Embryonic facial prominence (tissue), 1 donor: ENCODE results near the gene GAS5.
"Not testable (repeated sequence)": the region's sequence is repeated elsewhere in the genome, so short reads cannot be mapped to it uniquely, and the experiment has no call there.

Experiments used
- DNase-seq: peaks from one replicate; pipeline ENCODE4 v3.0.0-alpha.2; 2016; ENCODE audit errors: extremely low spot score

Gene GAS5

GRCh38 chr1:173867753-173868265 lies at the start of gene GAS5:
GAS5 (minus strand) TSS chr1:173867989.
- DNase-seq = peak; percentile 100

DNA sequence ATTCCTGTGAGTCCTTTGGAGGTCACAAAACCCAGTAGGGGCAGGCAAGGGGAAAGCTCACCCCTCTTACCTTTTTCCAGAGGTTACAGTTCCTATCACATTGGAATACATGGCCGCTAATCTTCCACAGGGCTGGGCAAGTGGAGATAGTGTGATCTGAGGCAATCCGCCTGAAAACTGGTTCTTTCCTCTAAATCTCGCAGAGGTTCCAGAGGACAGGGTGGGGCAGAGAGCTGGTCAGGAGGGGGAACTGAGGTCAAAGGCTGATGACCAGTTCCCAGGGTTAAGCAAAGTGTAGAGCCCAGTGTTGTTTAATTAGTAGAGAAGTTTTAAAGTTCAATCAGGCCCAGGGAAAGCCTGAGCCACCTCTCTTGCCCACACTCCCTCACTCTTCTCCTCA lies 49.4 kb upstream of the GAS5 start, which contains the start of gene SERPINC1:
Gene SERPINC1, minus strand, starts transcription at position 179 of the 400 bp plus-strand sequence. Its CDS starts 68 bp downstream, at position 111.
- no peak for DNase-seq

DNA sequence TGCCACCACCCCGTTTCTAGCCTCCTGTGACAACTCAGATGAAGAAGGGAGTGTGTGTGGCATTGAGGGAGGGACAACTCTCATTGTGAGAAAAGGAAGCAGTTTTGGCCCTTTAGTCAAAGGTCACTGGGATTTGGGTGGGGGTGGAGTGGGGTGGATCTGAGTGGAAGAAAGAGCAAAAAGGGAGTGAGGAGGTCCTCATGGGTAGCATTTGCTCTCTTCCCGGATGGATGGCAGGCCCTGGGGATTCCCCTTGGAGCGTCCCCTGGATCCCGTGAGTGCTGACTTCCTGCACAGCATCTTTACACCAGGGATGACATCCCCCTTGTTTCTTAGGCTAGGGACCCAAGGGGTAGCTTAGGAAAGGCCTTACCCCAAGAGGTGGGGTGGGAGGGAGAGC lies 48.9 kb upstream of the GAS5 start:
- no peak for DNase-seq

DNA sequence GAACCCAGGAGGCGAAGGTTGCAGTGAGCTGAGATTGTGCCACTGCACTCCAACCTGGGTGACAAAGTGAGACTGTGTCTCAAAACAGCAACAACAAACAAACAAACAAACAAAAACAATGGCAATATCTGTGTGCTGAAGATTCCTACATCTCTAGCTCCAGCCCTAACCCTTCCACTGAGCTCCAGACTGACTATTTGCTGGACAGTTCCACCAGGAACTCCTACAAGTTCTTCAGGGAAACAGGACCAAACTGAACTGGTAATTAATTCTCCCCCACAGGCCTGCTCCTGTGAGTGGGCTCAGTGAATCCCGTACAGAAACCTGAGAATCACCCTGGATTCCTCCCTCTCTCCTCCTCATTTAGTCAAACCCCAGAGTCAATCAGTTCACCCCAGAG lies 47.8 kb upstream of the GAS5 start:
- DNase-seq = no peak

DNA sequence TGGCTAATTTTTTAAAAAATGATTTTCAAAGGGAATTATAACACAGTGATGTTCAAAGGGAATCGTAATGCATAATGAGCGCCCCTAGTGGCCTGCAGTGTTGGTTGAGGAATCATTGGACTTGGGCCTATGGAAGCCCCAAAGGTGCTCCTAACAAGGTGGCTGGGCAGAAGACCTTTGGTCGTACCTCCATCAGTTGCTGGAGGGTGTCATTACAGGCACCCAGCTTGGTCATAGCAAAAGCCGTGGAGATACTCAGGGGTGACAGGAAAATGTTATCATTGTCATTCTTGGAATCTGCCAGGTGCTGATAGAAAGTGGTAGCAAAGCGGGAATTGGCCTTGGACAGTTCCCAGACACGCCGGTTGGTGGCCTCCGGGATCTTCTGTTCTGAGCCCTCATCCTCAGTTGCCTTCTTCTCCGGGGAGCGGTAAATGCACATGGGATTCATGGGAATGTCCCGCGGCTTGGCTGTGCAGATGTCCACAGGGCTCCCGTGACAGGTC lies 46.6 kb upstream of the GAS5 start:
- no peak for DNase-seq

- no peak for DNase-seq
Observed at GRCh38 chr1:173913111-173913510, 45.3 kb upstream of the GAS5 start.

- DNase-seq = no peak
Observed at GRCh38 chr1:173903827-173904531, 36.2 kb upstream of the GAS5 start.

DNA sequence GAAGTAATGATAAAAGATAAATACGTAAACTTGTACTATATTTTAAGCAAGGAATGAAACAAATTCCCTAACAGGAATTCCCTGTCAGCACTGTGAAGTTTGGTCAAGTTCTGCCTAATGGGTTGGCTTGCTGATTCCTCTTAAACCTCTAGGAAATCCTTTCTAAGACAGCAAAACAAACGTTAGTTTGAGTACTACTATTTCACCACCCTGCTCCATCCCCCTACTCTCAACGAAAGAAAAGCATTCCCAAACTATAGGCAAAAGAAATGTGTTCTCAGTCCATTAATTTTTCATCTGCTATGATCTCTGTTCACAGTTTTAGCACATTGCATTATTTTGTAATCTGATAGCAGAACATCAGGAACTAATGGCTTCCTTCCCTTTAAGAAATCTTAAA lies 33.2 kb upstream of the GAS5 start:
- no peak for DNase-seq

- DNase-seq = no peak
Observed at GRCh38 chr1:173900427-173900826, 32.6 kb upstream of the GAS5 start.

DNA sequence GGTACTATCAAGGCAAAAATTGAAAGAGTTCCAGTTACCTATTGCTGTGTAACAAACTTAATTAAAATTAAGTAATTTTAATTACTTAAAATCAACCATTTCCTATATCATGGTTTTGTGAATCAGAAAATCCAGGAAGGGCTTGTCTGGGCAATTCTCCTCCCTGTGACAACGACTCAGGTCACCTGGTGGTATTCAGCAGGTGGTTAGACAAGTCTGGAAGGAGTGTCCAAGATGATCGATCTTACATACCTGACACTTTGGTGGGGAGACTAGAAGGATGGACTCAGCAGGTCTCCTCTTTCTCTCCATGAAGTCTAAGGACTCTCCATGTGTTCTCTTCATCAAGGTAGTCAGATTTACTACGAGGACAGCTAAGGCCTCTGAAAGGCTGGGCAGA lies 26.4 kb upstream of the GAS5 start:
- no peak for DNase-seq

GRCh38 chr1:173893611-173894010 lies 25.8 kb upstream of the GAS5 start:
- no peak for DNase-seq

DNA sequence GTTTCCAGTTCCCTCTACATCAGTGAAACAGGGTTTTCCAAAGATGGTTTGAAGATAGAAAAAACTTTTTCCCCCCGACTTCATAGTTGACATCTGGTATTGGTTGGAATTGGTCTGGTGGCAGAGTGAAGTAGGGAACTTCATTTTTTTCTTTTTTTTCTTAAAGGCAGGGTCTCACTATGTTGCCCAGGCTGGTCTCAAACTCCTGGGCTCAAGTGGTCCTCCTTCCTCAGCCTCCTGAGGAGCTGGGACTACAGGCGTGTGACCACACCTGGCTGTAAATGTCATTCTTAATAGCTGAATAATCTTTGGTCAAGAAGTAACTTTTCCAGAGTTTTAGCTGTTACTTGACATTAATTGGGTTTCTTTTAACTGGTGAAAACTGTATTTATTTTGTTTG lies 22.1 kb upstream of the GAS5 start:
- DNase-seq = no peak

DNA sequence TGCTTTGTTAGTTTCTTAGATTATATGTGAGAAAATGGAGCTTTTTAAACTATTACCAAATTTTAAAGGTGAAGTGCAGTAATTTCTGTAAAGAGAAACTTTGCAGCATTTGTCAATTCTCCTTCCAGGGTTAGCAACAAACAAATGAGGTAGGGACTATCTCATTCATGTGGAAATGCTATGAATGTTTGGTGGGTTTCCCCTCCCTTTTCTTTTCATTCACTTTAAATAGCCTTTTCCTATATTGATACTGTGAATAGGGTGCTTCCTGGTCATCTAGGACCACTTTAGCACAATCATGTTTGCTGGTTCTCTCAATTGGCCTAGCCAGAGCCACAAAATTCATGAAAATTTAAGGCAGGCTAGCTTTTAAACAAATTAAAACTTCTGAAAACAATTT lies 21.0 kb upstream of the GAS5 start:
- no peak for DNase-seq

GRCh38 chr1:173887627-173888026 lies 19.8 kb upstream of the GAS5 start:
- DNase-seq = no peak

- no peak for DNase-seq
Observed at GRCh38 chr1:173886746-173887611, 19.2 kb upstream of the GAS5 start.

- no peak for DNase-seq
Observed at GRCh38 chr1:173884701-173885100, 16.9 kb upstream of the GAS5 start.

GRCh38 chr1:173881117-173881516 lies 13.3 kb upstream of the GAS5 start:
- not testable (repeated sequence) for DNase-seq

GRCh38 chr1:173878251-173878650 lies 10.5 kb upstream of the GAS5 start:
- DNase-seq = no peak

DNA sequence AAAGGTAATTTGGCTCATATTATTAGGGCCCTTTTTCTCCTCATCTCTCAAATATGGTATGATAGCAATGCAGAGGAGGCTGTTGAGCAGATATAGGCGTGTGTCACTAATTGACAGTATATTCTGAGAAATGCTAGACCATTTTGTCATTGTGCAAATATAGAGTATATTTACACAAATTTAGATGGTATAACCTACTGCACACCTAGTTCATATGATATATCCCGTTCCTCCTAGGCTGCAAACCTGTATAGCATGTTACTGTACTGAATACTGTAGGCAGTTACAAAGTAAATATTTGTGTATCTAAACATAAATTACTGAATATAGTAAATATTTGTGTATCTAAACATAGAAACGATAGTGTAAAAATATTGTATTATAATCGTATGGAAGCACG lies 8.9 kb upstream of the GAS5 start:
- no peak for DNase-seq

- DNase-seq = no peak
Observed at GRCh38 chr1:173871500-173871899, 3.7 kb upstream of the GAS5 start.

DNA sequence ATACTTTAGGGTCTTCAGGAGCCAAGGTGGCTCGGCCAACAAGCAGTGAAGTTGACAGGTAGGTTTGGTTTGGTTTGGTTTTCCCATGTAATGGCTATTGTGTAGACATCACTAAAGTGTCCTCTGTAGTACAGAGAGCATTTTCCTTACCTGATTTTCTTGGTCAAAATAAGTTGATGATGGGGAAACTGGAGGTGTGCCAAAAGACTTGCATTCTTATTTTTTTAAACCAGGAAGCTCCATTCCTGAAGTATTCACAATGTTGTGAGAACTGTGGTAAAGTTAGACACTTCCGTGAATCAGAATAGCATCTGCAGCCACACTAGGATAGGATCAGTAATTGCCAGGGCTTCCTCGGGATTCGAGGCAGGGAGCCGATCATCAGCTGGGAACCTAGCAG lies 3.3 kb upstream of the GAS5 start:
- DNase-seq = no peak

- DNase-seq = no peak
Observed at GRCh38 chr1:173870252-173871075, 2.7 kb upstream of the GAS5 start.
